Measurements from ENCODE around the gene TNRC6B.
A peak's percentile ranks its signal among the peaks of the same experiment; 100 is the strongest.
"Not testable (repeated sequence)": the region's sequence is repeated elsewhere in the genome, so short reads cannot be mapped to it uniquely, and the experiment has no call there.

The TNRC6B gene

DNA sequence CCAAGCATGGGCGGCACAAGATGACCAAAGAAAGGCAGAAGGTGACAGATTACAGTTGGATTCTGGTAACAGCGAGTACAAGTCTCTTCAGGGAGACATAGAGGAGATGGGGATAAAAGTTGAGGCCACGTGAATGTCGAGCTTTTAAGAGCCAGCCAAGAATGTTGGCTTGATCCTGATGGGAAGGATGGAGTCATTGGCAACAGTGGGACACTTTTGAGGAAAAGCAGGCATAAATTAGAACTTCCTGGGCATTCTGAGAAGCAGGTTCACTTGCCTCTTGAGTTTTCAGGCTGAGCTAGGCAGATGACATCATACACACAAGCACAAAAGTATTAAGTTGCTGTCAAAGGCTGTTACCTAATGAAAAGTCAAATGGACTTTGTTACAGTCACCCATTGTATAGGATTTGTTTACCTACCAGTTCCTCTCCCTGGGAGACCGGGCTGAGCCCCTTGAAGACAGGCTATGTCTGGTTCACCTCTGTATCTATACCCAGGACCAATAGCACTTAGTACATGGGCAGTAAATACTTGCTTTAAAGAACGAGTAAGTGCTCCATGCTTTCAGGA lies 41.1 kb downstream of the TNRC6B start:
- DNase-seq (ENCODE audit: low read depth in 1 of 2, low spot score in 1 of 2): no peak
- Histone ChIP-seq H3K27ac (replicated peaks) (no peak overlapping the region), H3K27me3 (ENCODE audit: insufficient read depth, poor library complexity, severe bottlenecking) (no peaks in the 10 kb centered on the region)

DNA sequence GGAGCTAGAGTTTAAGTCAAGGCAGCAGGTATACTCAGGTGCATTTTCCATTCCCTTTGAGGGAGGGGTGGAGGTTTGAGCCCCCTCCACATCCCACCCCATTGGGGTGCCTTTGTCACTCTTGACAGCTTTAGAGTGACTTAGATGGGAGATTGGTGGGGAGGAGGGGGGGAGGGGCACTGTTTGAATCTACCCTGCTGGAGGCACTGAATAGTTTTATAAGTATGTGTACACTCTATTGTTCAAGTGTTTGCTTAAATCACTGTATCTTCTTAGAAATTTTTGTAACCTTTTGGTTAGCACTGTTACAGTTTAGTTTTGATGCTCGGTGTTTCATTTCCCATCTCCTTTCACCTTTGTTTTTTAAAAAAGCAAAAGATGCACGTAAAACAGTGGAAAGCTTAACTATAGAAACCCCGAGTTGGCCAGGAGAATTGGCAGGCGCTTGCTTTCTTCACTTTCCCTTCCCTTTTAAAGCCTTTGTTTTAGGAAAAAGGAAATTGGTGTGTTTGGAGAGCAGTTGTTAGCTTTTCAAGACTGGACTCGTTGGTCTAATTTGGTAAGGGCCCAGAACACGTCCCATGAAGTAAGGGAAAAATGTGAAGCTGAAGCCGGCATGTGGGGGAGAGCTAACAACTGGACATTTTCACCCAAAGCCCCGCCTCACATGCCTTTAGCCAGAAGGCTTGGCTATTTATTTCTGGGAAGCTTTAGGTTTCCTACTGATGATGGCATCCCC lies 42.8 kb downstream of the TNRC6B start:
- Histone ChIP-seq H3K4me3 (replicated peaks; ENCODE audit: insufficient read depth, low read length) (no peak overlapping the region), H3K27ac (replicated peaks) (no peak overlapping the region), H3K27me3 (ENCODE audit: insufficient read depth, poor library complexity, severe bottlenecking) (no peaks in the 10 kb centered on the region)
- DNase-seq (ENCODE audit: low read depth in 1 of 2, low spot score in 1 of 2): no peak
- TF ChIP-seq POLR2AphosphoS5 (IDR thresholded peaks at IDR 0.05; ENCODE audit: low read depth) (no peak), CTCF (IDR thresholded peaks at IDR 0.05; ENCODE audit: insufficient read depth, low read length) (no peak), GABPA (IDR thresholded peaks at IDR 0.05; ENCODE audit: low read depth) (no peak), SPI1 (IDR thresholded peaks at IDR 0.05; ENCODE audit: borderline replicate concordance, low read depth) (no peak), REST (IDR thresholded peaks at IDR 0.05; ENCODE audit: insufficient replicate concordance, low read depth) (no peak)

More for the DNA sequence above, 41.1 kb downstream of the TNRC6B start:
- TF ChIP-seq CTCF (IDR thresholded peaks at IDR 0.05; ENCODE audit: insufficient read depth, low read length) (no peak), POLR2AphosphoS5 (IDR thresholded peaks at IDR 0.05; ENCODE audit: low read depth) (no peak), GABPA (IDR thresholded peaks at IDR 0.05; ENCODE audit: low read depth) (no peak), SPI1 (IDR thresholded peaks at IDR 0.05; ENCODE audit: borderline replicate concordance, low read depth) (no peak), REST (IDR thresholded peaks at IDR 0.05; ENCODE audit: insufficient replicate concordance, low read depth) (no peak)
- no peak overlapping the region for H3K4me3 ChIP-seq (replicated peaks; ENCODE audit: insufficient read depth, low read length)

DNA sequence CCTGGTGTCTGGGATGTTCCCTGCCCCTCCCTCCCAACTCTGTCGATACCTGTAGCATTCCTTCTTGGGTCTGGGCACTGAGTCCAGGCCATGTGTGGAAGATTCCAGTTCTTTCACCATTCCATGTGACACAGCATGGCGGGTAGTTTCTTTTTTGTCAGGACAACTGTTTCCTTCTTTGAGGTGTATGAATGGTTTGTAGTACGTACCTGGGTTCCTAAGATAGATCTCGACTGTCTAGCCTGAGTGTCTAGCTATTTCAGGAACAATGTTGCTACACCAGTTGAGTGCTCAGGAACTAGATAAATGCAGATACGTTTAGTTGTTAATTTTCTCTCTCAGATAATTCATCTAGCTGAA lies 43.3 kb downstream of the TNRC6B start:
- Histone ChIP-seq H3K27ac (replicated peaks) (no peak overlapping the region), H3K4me3 (replicated peaks; ENCODE audit: insufficient read depth, low read length) (no peak overlapping the region), H3K27me3 (ENCODE audit: insufficient read depth, poor library complexity, severe bottlenecking) (no peaks in the 10 kb centered on the region)
- DNase-seq (ENCODE audit: low read depth in 1 of 2, low spot score in 1 of 2): no peak
- TF ChIP-seq SPI1 (IDR thresholded peaks at IDR 0.05; ENCODE audit: borderline replicate concordance, low read depth) (no peak), CTCF (IDR thresholded peaks at IDR 0.05; ENCODE audit: insufficient read depth, low read length) (no peak), POLR2AphosphoS5 (IDR thresholded peaks at IDR 0.05; ENCODE audit: low read depth) (no peak), REST (IDR thresholded peaks at IDR 0.05; ENCODE audit: insufficient replicate concordance, low read depth) (no peak), GABPA (IDR thresholded peaks at IDR 0.05; ENCODE audit: low read depth) (no peak)

- peak overlapping the region; percentile 52 for H3K27ac ChIP-seq (replicated peaks)
- H3K27me3 ChIP-seq (ENCODE audit: insufficient read depth, poor library complexity, severe bottlenecking); H3K4me3 ChIP-seq (replicated peaks; ENCODE audit: insufficient read depth, low read length): not testable (repeated sequence)
- peak in 1 of 2 experiments; percentile 84 for DNase-seq (ENCODE audit: low read depth in 1 of 2, low spot score in 1 of 2)
These were observed 45.3 kb downstream of the TNRC6B start for GRCh38 chr22:40222979-40223378.

Data from HL-60 (cell line).